ENCODE data around the gene SYNGAP1. TPM values are rescaled to one million over a fixed set of nuclear protein-coding genes. Genes with fewer than 3 reads are reported as not detected.
A peak's percentile ranks its signal among the peaks of the same experiment; 100 is the strongest.

The SYNGAP1 gene
- total RNA-seq, 1 experiment from 2014 or later = 1.9 TPM

- H3F3A ChIP-seq (ENCODE audit: low read length, unreplicated experiment) = no peaks in the 10 kb centered on the region
- ATAC-seq = no peak
- H3K27me3 ChIP-seq (ENCODE audit: low read length) = no peaks in the 10 kb centered on the region
- H3K4me3 ChIP-seq (ENCODE audit: low read length) = no peak overlapping the region
- H3K36me3 ChIP-seq (ENCODE audit: low read depth, low read length) = peaks cover 15% of the 10 kb centered on the region; the same call in 1 of the 2 replicates
- no peak overlapping the region for H3K27ac ChIP-seq (ENCODE audit: low read length)
- TF ChIP-seq EZH2 (IDR thresholded peaks at IDR 0.05; ENCODE audit: low read length, unreplicated experiment) = no peak
- no peak for TF ChIP-seq EZH2phosphoT487 (IDR thresholded peaks at IDR 0.05; ENCODE audit: borderline replicate concordance, low read length)
- TF ChIP-seq, protein P1, sequence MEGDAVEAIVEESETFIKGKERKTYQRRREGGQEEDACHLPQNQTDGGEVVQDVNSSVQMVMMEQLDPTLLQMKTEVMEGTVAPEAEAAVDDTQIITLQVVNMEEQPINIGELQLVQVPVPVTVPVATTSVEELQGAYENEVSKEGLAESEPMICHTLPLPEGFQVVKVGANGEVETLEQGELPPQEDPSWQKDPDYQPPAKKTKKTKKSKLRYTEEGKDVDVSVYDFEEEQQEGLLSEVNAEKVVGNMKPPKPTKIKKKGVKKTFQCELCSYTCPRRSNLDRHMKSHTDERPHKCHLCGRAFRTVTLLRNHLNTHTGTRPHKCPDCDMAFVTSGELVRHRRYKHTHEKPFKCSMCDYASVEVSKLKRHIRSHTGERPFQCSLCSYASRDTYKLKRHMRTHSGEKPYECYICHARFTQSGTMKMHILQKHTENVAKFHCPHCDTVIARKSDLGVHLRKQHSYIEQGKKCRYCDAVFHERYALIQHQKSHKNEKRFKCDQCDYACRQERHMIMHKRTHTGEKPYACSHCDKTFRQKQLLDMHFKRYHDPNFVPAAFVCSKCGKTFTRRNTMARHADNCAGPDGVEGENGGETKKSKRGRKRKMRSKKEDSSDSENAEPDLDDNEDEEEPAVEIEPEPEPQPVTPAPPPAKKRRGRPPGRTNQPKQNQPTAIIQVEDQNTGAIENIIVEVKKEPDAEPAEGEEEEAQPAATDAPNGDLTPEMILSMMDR (conservative IDR thresholded peaks at IDR 0.05; ENCODE audit: low read depth, low read length) = no peak
- no peaks in the 10 kb centered on the region for H3K9me2 ChIP-seq (replicated peaks; ENCODE audit: low read length)
- H3K4me2 ChIP-seq (ENCODE audit: low read length) = no peak overlapping the region
- no TSS peak for BruUV-seq (replicated peaks)
- DNase-seq = no peak
- intact Hi-C loops (cut with micrococcal nuclease) = loop anchor here (10.0 kb wide), 1 partner anchor 102 kb away; no protein-coding TSS in a partner anchor
- H4K20me1 ChIP-seq (ENCODE audit: low read length) = no peaks in the 10 kb centered on the region
- ChIA-PET CTCF (no interaction called here), POLR2A (ENCODE audit: unreplicated experiment) (no interaction called here)
- H2AFZ ChIP-seq (ENCODE audit: low read length) = no peak overlapping the region
- H3K9ac ChIP-seq (ENCODE audit: low read length) = no peak overlapping the region
- H3K4me1 ChIP-seq (ENCODE audit: insufficient read depth, low read length) = peaks cover 13% of the 10 kb centered on the region
- no peaks in the 10 kb centered on the region for H3K9me3 ChIP-seq (ENCODE audit: low read length)
- H3K79me2 ChIP-seq (ENCODE audit: low read length) = peaks cover 30% of the 10 kb centered on the region
Measured at GRCh38 chr6:33452496-33452895, 32.6 kb downstream of the SYNGAP1 start.

DNA sequence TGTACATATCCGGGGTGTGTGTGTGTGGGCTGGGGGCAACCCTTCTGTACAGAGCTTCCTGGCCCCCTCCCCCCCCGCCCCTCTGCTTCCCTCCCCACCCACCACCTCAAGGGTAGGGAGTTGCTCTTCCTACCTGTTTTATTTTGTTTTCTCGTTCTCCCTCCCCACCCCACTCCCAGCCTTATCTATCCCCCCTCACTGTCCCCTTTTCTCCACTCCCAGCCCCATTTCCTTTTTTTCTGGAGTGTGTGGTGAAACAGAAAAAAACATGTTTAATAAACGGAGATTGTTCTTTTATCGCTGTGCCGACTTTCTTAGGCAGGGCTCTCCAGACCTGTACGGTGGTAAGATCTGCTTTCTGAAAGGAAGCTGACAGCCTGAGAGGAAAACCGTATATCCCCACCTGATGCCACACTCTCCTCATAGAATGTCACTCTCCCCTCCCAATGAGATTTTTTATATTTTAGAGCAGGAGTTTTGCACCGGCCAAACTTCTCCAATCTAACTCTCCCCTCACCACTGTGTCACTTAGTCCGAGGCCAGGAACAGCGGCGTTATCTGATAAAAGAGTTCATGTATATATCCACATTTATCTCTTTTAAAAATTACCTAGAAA is 33.6 kb downstream of the SYNGAP1 start:
- no peaks in the 10 kb centered on the region for H3K9me3 ChIP-seq (ENCODE audit: low read length)
- peaks cover 15% of the 10 kb centered on the region; the same call in 1 of the 2 replicates for H3K36me3 ChIP-seq (ENCODE audit: low read depth, low read length)
- no peaks in the 10 kb centered on the region for H4K20me1 ChIP-seq (ENCODE audit: low read length)
- no peaks in the 10 kb centered on the region for H3F3A ChIP-seq (ENCODE audit: low read length, unreplicated experiment)
- peak overlapping the region; percentile 77 for H2AFZ ChIP-seq (ENCODE audit: low read length)
- peak overlapping the region; percentile 82 for H3K9ac ChIP-seq (ENCODE audit: low read length)
- no peaks in the 10 kb centered on the region for H3K9me2 ChIP-seq (replicated peaks; ENCODE audit: low read length)
- peak overlapping the region; percentile 86 for H3K4me3 ChIP-seq (ENCODE audit: low read length)
- ChIA-PET POLR2A (ENCODE audit: unreplicated experiment) (no interaction called here), CTCF (interaction anchor here (1.2 kb wide), 1 partner anchor 126 kb away, joined by 5 read pairs; the partner anchor contains the start of gene BAK1)
- peak overlapping the region; percentile 91 for H3K4me2 ChIP-seq (ENCODE audit: low read length)
- H3K27me3 ChIP-seq (ENCODE audit: low read length) = no peaks in the 10 kb centered on the region
- BruUV-seq (replicated peaks) = no TSS peak
- peaks cover 13% of the 10 kb centered on the region for H3K4me1 ChIP-seq (ENCODE audit: insufficient read depth, low read length)
- TF ChIP-seq, protein P1 (conservative IDR thresholded peaks at IDR 0.05; ENCODE audit: low read depth, low read length) = no peak
- TF ChIP-seq EZH2phosphoT487 (IDR thresholded peaks at IDR 0.05; ENCODE audit: borderline replicate concordance, low read length) = no peak
- TF ChIP-seq EZH2 (IDR thresholded peaks at IDR 0.05; ENCODE audit: low read length, unreplicated experiment) = no peak
- ATAC-seq (peak; percentile 27), DNase-seq (no peak)
- intact Hi-C loops (cut with micrococcal nuclease) = loop anchor here (10.0 kb wide), 1 partner anchor 101 kb away; no protein-coding TSS in a partner anchor
- 0 out of 2 replicates have a peak overlapping the region, but pooled peaks have one; percentile 10 for H3K27ac ChIP-seq (ENCODE audit: low read length)
- peaks cover 30% of the 10 kb centered on the region for H3K79me2 ChIP-seq (ENCODE audit: low read length)
